H1 (cell line): ENCODE data around the gene CACNA2D4.

ENCODE experiments used
- CHD1 ChIP-seq: IDR thresholded peaks from 2 replicates; pipeline ENCODE4 v1.6.1; 2012; ENCODE audit warnings: low read depth, low read length, improper control_type of control experiment
- CTCF ChIP-seq, 3 experiments: IDR thresholded peaks; 1 replicate in 2 of 3; 2 replicates in 1 of 3; pipeline versions ENCODE4 v1.5.1 to v1.6.1; 2011; ENCODE audit warnings: low read length in 3 of 3, mild to moderate bottlenecking in 3 of 3, inconsistent platforms in 2 of 3, low read depth in 1 of 3, moderate library complexity in 1 of 3; ENCODE audit not compliant: insufficient read depth in 1 of 3; ENCODE audit errors: control extremely low read depth in 1 of 3
- FOSL1 ChIP-seq: IDR thresholded peaks from 2 replicates; pipeline ENCODE4 v1.6.1; 2011; ENCODE audit warnings: mild to moderate bottlenecking, low read depth, low read length, moderate library complexity; ENCODE audit not compliant: insufficient read depth
- JUND ChIP-seq: IDR thresholded peaks from 2 replicates; pipeline ENCODE4 v1.6.1; 2011; ENCODE audit warnings: mild to moderate bottlenecking, improper control_type of control experiment, low read length
- MAX ChIP-seq: IDR thresholded peaks from 2 replicates; pipeline ENCODE4 v1.6.1; 2012; ENCODE audit warnings: inconsistent platforms
- PHF8 ChIP-seq: fragments of 200-600 bp; sonication (generic); conservative IDR thresholded peaks from 2 replicates; pipeline ENCODE4 v1.7.1; 2012; ENCODE audit warnings: low read depth, mild to moderate bottlenecking, inconsistent platforms, low read length, moderate library complexity
- POLR2A ChIP-seq, 2 experiments: IDR thresholded peaks; 1 replicate in 1 of 2; 2 replicates in 1 of 2; pipeline ENCODE4 v1.6.1; 2011; ENCODE audit warnings: low read depth in 2 of 2, low read length in 2 of 2, mild to moderate bottlenecking in 2 of 2; ENCODE audit errors: control extremely low read depth in 1 of 2
- POLR2AphosphoS5 ChIP-seq: IDR thresholded peaks from 2 replicates; pipeline ENCODE4 v1.6.1; 2011; ENCODE audit warnings: low read depth, low read length
- RFX5 ChIP-seq: IDR thresholded peaks from 2 replicates; pipeline ENCODE4 v1.6.1; 2011; ENCODE audit warnings: low read depth, low read length, improper control_type of control experiment, borderline replicate concordance
- RNF2 ChIP-seq: fragments of 200-900, 300-1000 bp; sonication (generic); IDR thresholded peaks from 2 replicates; pipeline ENCODE4 v1.7.1; 2016; ENCODE audit warnings: borderline replicate concordance, low read depth, mild to moderate bottlenecking, antibody characterized with exemption, low read length; ENCODE audit not compliant: poor library complexity, severe bottlenecking; ENCODE audit errors: missing control alignments
- TAF1 ChIP-seq: IDR thresholded peaks from 2 replicates; pipeline ENCODE4 v1.6.1; 2011; ENCODE audit warnings: mild to moderate bottlenecking, low read depth, low read length
- TAF7 ChIP-seq: optimal IDR thresholded peaks from 2 replicates; pipeline ENCODE3; 2011; ENCODE audit warnings: low read depth, mild to moderate bottlenecking, inconsistent platforms, low read length, moderate library complexity, borderline replicate concordance
- TBP ChIP-seq: IDR thresholded peaks from 2 replicates; pipeline ENCODE4 v1.6.1; 2011; ENCODE audit warnings: low read depth, low read length, improper control_type of control experiment

- no peak for TF ChIP-seq POLR2A (IDR thresholded peaks at IDR 0.05; ENCODE audit: control extremely low read depth in 1 of 2, low read depth in 2 of 2, low read length in 2 of 2)
- TF ChIP-seq CTCF (IDR thresholded peaks at IDR 0.05; ENCODE audit: control extremely low read depth in 1 of 3, insufficient read depth in 1 of 3, low read depth in 1 of 3, low read length in 3 of 3), result no peak
- TF ChIP-seq POLR2AphosphoS5, result no peak
- no peak for TF ChIP-seq JUND
- TF ChIP-seq MAX, result no peak
- TF ChIP-seq RNF2, result no peak
- no peak for TF ChIP-seq TBP
- TF ChIP-seq TAF7, result no peak
- no peak for TF ChIP-seq RFX5
- TF ChIP-seq FOSL1, result no peak
- no peak for TF ChIP-seq CHD1
- TF ChIP-seq TAF1, result no peak
- no peak for TF ChIP-seq PHF8
Measured at GRCh38 chr12:1949771-1950470, 31.5 kb upstream of the CACNA2D4 start.
